ENCODE results near the gene EOGT.

Gene EOGT

GRCh38 chr3:68931406-68932149, 81.9 kb downstream of the EOGT start:
- Histone ChIP-seq H3K79me2 (ENCODE audit: insufficient read depth, low read length) (no peaks in the 10 kb centered on the region), H2AFZ (ENCODE audit: low read length) (no peak overlapping the region), H3K9me2 (replicated peaks; ENCODE audit: low read depth, low read length) (no peaks in the 10 kb centered on the region), H3K36me3 (ENCODE audit: insufficient read depth, low read length) (no peaks in the 10 kb centered on the region), H3K27me3 (ENCODE audit: insufficient read depth, low read length, poor library complexity, severe bottlenecking) (no peaks in the 10 kb centered on the region), H3K9ac (ENCODE audit: low read depth, low read length, poor library complexity, severe bottlenecking) (no peak overlapping the region), H3K9me3 (ENCODE audit: insufficient read depth, low read depth, low read length) (no peaks in the 10 kb centered on the region), H3F3A (ENCODE audit: low read depth) (no peaks in the 10 kb centered on the region), H3K4me1 (ENCODE audit: insufficient read depth, low read length, poor library complexity, severe bottlenecking) (no peaks in the 10 kb centered on the region), H3K4me2 (ENCODE audit: low read depth, low read length, poor library complexity, severe bottlenecking) (no peak overlapping the region), H3K4me3 (ENCODE audit: low read length, poor library complexity, severe bottlenecking) (no peak overlapping the region), H4K20me1 (ENCODE audit: insufficient read depth, low read length, poor library complexity, severe bottlenecking) (no peaks in the 10 kb centered on the region)
- TF ChIP-seq EZH2phosphoT487 (IDR thresholded peaks at IDR 0.05; ENCODE audit: borderline replicate concordance) (no peak), CTCF (conservative IDR thresholded peaks at IDR 0.05; ENCODE audit: low read length) (no peak)
